HG03108 (cell line): ENCODE measurements around the gene DNAJC5G.
A peak's percentile ranks its signal among the peaks of the same experiment; 100 is the strongest.
"Not testable (repeated sequence)": the region's sequence is repeated elsewhere in the genome, so short reads cannot be mapped to it uniquely, and the experiment has no call there.

Experiments used
- ATAC-seq: cut with Tn5 transposase; IDR thresholded peaks from one replicate; pipeline ENCODE4 v1.9.1; 2021; ENCODE audit warnings: moderate library complexity; ENCODE audit not compliant: unreplicated experiment

The DNAJC5G gene

DNA sequence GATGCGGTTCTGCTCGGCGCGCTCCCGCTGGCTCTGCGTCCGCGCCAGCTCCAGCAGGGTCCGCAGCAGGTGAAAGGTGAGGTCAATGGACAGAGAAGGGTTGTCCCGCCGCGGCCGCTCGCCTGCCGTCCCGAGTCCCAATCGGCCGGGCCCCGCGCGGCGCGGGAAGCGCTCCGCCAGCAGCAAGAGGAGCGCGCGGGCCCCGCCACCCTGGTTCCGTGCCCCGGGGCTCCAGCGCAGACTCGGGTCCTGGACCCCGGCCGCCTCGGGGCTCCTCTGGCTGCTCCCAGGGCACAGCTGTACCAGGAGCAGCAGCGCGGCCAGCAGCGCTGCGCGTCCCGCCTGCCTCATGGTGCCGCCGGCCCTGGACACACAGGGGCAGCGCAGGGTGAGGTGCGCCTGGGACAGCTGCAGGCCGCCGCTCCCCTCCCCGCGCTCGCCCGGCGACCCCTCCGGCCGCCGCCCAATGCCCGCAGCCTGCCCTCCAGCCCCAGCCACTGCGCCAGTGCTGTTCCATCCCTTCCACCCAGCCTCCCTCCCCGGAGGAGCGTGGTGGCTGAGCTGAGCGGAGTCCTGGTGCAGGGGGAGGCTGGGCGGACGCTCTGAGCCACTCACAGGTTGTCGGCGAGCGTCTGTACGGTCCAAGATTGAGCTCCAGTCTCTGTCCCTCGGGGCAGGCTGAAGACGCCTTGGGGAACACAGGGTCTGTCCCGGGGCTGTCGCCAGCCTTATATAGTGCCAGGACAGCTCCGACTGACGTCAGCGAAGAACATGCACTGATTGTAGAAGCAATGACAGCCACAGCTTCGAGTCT, 32.5 kb downstream of the DNAJC5G start:
- ATAC-seq, result no peak

- ATAC-seq, result no peak
Observed at GRCh38 chr2:27308359-27308881, 33.2 kb downstream of the DNAJC5G start, which contains the start of gene UCN. Gene UCN (minus strand): TSS chr2:27308445. CDS start chr2:27307895, 550 bp downstream.

- ATAC-seq, result no peak
Observed at GRCh38 chr2:27309651-27310050, 34.4 kb downstream of the DNAJC5G start.

DNA sequence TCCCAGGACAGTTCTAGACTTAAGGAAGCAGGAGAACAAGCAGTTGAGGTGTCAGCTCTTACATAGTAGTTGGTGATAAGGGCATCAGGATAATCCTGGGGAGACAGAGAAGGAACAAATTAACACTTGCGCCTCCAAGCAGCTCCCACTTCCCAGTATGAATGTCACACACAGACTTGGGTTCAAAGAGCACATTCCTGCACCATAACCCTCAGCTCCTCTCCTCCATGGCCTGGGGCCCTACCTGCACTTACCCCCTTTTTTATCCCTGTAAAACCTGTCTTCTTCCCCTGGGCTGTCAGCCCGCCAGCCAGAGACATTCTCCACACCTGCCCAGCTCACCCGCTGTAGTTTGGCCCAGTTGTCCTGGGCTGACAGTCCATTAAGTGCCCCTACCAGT, 36.9 kb downstream of the DNAJC5G start:
- no peak for ATAC-seq

- no peak for ATAC-seq
Observed at GRCh38 chr2:27313882-27314645, 38.8 kb downstream of the DNAJC5G start.

GRCh38 chr2:27314709-27315108, 39.5 kb downstream of the DNAJC5G start:
- no peak for ATAC-seq

DNA sequence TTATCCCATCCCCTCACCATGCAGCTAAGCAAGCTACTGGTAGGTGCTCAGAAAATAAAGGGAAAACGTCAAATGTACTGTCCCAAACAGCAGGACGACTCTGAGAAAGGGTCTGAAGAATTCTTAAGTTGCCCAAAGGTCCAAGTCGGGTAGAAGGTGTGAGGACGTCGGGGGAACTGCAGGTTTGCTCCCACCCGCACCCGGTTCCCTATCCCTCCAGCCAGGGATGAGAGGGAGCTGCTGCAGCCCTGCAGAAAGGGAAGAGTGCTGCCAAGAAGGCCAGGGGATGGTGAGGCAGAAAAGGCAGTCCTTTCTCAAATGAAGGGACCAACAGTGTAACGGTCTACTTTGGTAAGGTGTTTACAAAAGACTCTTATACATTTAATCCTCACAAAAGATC, 39.9 kb downstream of the DNAJC5G start:
- ATAC-seq, result no peak

GRCh38 chr2:27316655-27317412, 41.6 kb downstream of the DNAJC5G start:
- no peak for ATAC-seq

DNA sequence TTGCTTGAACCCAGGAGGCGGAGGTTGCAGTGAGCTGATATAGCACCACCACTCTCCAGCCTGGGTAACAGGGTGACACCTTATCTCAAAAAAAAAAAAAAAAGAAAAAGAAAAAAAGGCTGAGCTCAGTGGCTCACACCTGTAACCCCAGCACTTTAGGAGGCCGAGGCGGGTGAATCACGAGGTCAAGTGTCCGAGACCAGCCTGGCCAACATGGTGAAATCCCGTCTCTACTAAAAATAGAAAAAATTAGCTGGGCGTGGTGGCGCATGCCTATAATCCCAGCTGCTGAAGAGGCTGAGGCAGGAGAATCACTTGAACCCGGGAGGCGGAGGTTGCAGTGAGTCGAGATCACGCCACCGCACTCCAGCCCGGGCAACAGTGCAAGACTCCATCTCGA, 44.6 kb downstream of the DNAJC5G start:
- not testable (repeated sequence) for ATAC-seq

DNA sequence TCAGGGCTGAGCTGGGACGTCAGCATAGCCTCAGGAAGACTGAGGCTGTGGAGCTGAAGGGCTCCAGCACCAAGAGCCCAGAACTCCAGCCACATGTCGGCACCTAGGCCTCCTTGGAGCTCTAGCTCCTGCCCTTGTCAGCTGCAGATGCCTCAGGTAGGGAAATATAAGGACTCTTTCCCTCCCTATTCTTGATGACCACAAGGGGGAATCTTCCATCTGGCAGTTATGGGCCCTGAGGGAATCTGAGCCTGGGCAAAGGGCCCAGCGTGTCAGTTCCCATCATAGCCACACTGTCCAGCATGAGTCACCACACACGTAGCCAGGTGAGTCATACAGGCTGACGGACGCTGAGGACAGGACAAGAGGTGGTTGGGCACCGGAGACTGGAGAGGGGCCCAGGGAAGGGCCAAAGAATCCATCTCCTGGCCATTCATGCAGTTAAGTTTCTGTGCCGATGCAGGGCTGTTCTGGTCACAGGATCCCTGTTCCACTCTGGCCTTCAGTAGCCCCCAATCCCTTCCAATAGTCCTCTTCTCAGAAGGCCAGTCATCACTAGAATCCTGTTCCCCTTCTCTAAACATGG, 45.8 kb downstream of the DNAJC5G start:
- no peak for ATAC-seq

DNA sequence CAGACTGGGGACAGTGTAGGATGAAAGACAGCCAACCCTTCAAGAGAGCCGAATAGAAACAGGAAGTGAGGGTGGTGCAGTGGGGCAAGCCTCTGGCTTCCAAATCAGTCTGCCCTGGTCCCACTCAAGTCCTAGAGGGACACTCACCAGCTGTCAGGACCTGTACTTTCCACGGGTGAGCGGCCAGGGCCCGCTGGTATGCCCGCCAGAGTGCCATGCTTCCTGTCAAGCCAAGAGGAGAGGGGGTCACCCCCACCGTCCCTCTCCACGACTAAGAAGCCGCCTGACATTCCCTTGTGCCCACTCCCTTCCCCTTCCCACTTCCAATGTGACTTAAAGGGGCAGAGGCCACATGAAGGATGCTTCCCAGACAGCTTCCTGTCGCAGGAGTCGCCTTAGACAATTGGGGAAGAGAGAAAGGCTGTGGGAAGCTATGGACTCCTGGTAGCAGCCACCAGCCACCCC, 47.1 kb downstream of the DNAJC5G start:
- ATAC-seq, result peak; percentile 23

DNA sequence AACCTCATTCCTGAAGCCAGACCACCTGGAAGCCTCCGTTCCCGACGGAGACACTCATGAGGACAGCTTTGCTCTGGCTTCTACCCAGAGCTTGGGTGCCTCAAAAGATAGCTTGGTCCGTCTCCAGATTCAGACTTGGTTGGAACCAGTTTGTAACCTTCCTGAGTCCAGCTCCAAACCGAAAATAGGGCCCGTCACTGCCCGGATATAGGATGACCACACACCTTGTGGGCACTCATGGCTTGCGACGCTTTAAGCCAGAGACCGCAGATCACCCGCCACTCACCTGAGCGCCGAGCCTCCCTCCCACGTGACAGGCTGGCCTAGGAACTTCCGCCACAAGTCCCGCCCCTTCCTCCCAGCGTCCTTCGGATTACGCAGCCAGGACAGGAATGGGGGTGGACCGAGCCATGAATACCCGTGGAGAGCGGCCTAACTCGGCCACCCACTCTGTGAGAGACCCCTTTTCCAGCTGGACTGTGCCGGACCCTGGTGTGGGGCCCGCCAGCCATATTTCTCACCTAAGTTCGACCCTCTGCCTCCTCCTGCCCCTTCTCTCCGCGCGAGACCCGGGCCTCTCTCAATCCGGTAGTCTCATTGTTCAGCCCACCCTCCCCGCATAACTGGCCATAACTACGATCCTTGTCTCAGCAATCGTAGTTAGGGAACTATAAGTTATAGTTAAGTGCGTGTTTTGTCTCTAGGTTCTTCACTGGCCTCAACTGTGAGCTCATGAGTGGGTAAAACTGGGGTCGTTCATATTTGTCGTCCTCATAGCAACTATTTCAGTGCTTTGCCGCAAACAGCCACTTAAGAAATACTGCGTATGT, 47.7 kb downstream of the DNAJC5G start, which contains the start of gene MPV17:
MPV17 (minus strand) TSS at position 332 of the 830 bp plus-strand sequence. CDS start 580 bp downstream, outside the sequence.
- peak; percentile 93 for ATAC-seq

DNA sequence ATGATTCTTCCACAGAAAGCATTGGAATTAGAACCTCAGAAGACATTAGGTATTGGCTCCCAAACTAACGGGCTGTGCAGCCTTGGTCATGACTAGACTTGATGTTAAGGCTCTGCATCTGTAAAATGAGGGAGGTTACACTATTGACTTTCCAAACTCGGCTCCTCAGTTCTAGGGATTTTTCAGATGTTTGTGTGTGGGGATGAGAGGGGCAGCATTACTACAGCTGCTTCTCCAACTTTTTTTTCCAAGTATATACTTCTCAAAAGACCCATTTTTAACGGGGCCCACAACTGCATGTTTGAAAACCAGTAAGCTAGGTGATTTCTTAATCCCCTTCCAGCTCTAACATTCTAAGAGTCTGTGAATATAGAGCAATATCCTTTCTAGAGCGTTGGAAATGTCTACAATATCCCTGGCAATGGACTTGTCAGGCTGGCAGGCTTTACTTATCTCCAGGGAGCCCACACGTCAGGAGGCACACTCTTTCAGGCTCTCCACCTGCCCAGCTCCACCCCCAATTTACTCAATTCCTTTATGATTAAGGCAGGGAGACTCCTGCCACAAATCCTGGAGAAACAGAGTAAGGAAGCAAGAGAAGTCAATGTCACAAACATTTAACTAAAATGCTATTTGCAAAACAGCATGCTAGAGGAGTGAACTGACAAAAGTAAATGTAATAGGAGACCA, 48.5 kb downstream of the DNAJC5G start:
- no peak for ATAC-seq

DNA sequence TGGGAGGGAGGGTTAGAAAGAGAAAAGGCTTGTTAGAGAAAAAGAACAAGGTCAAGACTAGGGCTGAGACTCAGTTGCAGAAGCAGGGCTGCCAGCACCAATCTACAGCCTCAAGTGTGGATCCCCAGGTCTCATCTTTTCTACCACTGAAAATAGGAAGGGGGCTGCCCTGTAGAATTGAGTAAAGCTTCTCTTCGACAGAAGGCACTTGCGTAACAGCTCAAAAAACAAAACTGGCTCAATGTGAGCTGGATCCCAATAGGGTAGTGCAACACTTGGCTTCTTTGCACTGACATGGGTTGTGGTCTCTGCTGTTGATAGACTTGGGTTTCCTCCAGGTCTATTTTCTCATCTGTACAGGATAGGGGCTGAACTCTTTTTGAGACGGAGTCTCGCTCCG, 49.5 kb downstream of the DNAJC5G start:
- no peak for ATAC-seq
